H1 (cell line): ENCODE results near the gene C20orf96.
"Not testable (repeated sequence)": the region's sequence is repeated elsewhere in the genome, so short reads cannot be mapped to it uniquely, and the experiment has no call there.

ENCODE experiments used
- EP300 ChIP-seq, 2 experiments: IDR thresholded peaks; 1 replicate in 1 of 2; 2 replicates in 1 of 2; pipeline ENCODE4 v1.6.1; 2011 to 2012; ENCODE audit warnings: low read depth in 2 of 2, low read length in 2 of 2, mild to moderate bottlenecking in 2 of 2, borderline replicate concordance in 1 of 2, inconsistent platforms in 1 of 2, moderate library complexity in 1 of 2
- EZH2 ChIP-seq: fragments of 200-600 bp; sonication (generic); IDR thresholded peaks from 2 replicates; pipeline ENCODE4 v1.7.1; 2012; ENCODE audit warnings: low read depth, mild to moderate bottlenecking, moderate library complexity, low read length, inconsistent platforms; ENCODE audit not compliant: severe bottlenecking
- HDAC6 ChIP-seq: IDR thresholded peaks from one replicate; pipeline ENCODE4 v1.7.1; 2012; ENCODE audit warnings: low read depth, mild to moderate bottlenecking, inconsistent platforms, low read length, moderate library complexity
- JUND ChIP-seq: IDR thresholded peaks from 2 replicates; pipeline ENCODE4 v1.6.1; 2011; ENCODE audit warnings: mild to moderate bottlenecking, improper control_type of control experiment, low read length
- POLR2A ChIP-seq, 2 experiments: IDR thresholded peaks; 1 replicate in 1 of 2; 2 replicates in 1 of 2; pipeline ENCODE4 v1.6.1; 2011; ENCODE audit warnings: low read depth in 2 of 2, low read length in 2 of 2, mild to moderate bottlenecking in 2 of 2; ENCODE audit errors: control extremely low read depth in 1 of 2
- SIN3A ChIP-seq, 2 experiments: IDR thresholded peaks in 1 of 2; conservative IDR thresholded peaks in 1 of 2; 2 replicates each; pipeline ENCODE4 v1.6.1; 2011 to 2012; ENCODE audit warnings: low read length in 2 of 2, improper control_type of control experiment in 1 of 2, low read depth in 1 of 2, mild to moderate bottlenecking in 1 of 2
- SUZ12 ChIP-seq: fragments of 200-600 bp; sonication (generic); IDR thresholded peaks from 2 replicates; pipeline ENCODE4 v1.6.1; 2012; ENCODE audit warnings: mild to moderate bottlenecking, inconsistent platforms, low read length, moderate library complexity, mixed read lengths
- TAF1 ChIP-seq: IDR thresholded peaks from 2 replicates; pipeline ENCODE4 v1.6.1; 2011; ENCODE audit warnings: mild to moderate bottlenecking, low read depth, low read length
- TF ChIP-seq, protein P1 (sequence below), 3 experiments: IDR thresholded peaks; 1 replicate in 2 of 3; 2 replicates in 1 of 3; pipeline versions ENCODE4 v1.5.1 to v1.6.1; 2011; ENCODE audit warnings: low read length in 3 of 3, mild to moderate bottlenecking in 3 of 3, inconsistent platforms in 2 of 3, low read depth in 1 of 3, moderate library complexity in 1 of 3; ENCODE audit not compliant: insufficient read depth in 1 of 3; ENCODE audit errors: control extremely low read depth in 1 of 3
- TF ChIP-seq, protein P2 (sequence below): fragments of 300-600 bp; sonication (generic); IDR thresholded peaks from 2 replicates; pipeline ENCODE4 v1.7.1; 2012; ENCODE audit warnings: low read length, moderate library complexity, mild to moderate bottlenecking, inconsistent platforms; ENCODE audit not compliant: insufficient replicate concordance
- TF ChIP-seq, protein P3 (sequence below): IDR thresholded peaks from 2 replicates; pipeline ENCODE4 v1.6.1; 2012; ENCODE audit warnings: low read length, inconsistent platforms

DNA sequence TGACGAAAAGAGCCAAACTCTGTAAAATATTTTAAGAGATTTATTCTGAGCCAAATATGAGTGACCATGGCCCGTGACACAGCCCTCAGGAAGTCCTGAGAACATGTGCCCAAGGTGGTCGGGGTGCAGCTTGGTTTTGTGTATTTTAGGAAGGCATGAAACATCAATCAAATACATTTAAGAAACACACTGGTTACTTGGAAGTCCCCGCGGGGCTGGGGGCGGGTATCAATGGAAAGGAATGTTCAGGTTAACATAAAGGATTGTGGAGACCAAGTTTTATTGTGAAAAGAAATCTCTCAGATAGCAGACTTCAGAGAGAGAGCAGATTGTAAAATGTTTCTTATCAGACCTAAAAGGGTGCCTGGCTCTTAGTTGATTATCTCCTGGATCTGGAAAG, 37.1 kb downstream of the C20orf96 start:
- TF ChIP-seq POLR2A (IDR thresholded peaks at IDR 0.05; ENCODE audit: control extremely low read depth in 1 of 2, low read depth in 2 of 2, low read length in 2 of 2); JUND; SUZ12; TAF1; EZH2; SIN3A (conservative IDR thresholded peaks at IDR 0.05 in 1 of 2, IDR thresholded peaks at IDR 0.05 in 1 of 2; ENCODE audit: low read depth in 1 of 2, low read length in 2 of 2); HDAC6; EP300 (IDR thresholded peaks at IDR 0.05; ENCODE audit: borderline replicate concordance in 1 of 2, low read depth in 2 of 2, low read length in 2 of 2): not testable (repeated sequence)
- TF ChIP-seq, protein P1, sequence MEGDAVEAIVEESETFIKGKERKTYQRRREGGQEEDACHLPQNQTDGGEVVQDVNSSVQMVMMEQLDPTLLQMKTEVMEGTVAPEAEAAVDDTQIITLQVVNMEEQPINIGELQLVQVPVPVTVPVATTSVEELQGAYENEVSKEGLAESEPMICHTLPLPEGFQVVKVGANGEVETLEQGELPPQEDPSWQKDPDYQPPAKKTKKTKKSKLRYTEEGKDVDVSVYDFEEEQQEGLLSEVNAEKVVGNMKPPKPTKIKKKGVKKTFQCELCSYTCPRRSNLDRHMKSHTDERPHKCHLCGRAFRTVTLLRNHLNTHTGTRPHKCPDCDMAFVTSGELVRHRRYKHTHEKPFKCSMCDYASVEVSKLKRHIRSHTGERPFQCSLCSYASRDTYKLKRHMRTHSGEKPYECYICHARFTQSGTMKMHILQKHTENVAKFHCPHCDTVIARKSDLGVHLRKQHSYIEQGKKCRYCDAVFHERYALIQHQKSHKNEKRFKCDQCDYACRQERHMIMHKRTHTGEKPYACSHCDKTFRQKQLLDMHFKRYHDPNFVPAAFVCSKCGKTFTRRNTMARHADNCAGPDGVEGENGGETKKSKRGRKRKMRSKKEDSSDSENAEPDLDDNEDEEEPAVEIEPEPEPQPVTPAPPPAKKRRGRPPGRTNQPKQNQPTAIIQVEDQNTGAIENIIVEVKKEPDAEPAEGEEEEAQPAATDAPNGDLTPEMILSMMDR (IDR thresholded peaks at IDR 0.05; ENCODE audit: control extremely low read depth in 1 of 3, insufficient read depth in 1 of 3, low read depth in 1 of 3, low read length in 3 of 3) = not testable (repeated sequence)
- TF ChIP-seq, protein P2, sequence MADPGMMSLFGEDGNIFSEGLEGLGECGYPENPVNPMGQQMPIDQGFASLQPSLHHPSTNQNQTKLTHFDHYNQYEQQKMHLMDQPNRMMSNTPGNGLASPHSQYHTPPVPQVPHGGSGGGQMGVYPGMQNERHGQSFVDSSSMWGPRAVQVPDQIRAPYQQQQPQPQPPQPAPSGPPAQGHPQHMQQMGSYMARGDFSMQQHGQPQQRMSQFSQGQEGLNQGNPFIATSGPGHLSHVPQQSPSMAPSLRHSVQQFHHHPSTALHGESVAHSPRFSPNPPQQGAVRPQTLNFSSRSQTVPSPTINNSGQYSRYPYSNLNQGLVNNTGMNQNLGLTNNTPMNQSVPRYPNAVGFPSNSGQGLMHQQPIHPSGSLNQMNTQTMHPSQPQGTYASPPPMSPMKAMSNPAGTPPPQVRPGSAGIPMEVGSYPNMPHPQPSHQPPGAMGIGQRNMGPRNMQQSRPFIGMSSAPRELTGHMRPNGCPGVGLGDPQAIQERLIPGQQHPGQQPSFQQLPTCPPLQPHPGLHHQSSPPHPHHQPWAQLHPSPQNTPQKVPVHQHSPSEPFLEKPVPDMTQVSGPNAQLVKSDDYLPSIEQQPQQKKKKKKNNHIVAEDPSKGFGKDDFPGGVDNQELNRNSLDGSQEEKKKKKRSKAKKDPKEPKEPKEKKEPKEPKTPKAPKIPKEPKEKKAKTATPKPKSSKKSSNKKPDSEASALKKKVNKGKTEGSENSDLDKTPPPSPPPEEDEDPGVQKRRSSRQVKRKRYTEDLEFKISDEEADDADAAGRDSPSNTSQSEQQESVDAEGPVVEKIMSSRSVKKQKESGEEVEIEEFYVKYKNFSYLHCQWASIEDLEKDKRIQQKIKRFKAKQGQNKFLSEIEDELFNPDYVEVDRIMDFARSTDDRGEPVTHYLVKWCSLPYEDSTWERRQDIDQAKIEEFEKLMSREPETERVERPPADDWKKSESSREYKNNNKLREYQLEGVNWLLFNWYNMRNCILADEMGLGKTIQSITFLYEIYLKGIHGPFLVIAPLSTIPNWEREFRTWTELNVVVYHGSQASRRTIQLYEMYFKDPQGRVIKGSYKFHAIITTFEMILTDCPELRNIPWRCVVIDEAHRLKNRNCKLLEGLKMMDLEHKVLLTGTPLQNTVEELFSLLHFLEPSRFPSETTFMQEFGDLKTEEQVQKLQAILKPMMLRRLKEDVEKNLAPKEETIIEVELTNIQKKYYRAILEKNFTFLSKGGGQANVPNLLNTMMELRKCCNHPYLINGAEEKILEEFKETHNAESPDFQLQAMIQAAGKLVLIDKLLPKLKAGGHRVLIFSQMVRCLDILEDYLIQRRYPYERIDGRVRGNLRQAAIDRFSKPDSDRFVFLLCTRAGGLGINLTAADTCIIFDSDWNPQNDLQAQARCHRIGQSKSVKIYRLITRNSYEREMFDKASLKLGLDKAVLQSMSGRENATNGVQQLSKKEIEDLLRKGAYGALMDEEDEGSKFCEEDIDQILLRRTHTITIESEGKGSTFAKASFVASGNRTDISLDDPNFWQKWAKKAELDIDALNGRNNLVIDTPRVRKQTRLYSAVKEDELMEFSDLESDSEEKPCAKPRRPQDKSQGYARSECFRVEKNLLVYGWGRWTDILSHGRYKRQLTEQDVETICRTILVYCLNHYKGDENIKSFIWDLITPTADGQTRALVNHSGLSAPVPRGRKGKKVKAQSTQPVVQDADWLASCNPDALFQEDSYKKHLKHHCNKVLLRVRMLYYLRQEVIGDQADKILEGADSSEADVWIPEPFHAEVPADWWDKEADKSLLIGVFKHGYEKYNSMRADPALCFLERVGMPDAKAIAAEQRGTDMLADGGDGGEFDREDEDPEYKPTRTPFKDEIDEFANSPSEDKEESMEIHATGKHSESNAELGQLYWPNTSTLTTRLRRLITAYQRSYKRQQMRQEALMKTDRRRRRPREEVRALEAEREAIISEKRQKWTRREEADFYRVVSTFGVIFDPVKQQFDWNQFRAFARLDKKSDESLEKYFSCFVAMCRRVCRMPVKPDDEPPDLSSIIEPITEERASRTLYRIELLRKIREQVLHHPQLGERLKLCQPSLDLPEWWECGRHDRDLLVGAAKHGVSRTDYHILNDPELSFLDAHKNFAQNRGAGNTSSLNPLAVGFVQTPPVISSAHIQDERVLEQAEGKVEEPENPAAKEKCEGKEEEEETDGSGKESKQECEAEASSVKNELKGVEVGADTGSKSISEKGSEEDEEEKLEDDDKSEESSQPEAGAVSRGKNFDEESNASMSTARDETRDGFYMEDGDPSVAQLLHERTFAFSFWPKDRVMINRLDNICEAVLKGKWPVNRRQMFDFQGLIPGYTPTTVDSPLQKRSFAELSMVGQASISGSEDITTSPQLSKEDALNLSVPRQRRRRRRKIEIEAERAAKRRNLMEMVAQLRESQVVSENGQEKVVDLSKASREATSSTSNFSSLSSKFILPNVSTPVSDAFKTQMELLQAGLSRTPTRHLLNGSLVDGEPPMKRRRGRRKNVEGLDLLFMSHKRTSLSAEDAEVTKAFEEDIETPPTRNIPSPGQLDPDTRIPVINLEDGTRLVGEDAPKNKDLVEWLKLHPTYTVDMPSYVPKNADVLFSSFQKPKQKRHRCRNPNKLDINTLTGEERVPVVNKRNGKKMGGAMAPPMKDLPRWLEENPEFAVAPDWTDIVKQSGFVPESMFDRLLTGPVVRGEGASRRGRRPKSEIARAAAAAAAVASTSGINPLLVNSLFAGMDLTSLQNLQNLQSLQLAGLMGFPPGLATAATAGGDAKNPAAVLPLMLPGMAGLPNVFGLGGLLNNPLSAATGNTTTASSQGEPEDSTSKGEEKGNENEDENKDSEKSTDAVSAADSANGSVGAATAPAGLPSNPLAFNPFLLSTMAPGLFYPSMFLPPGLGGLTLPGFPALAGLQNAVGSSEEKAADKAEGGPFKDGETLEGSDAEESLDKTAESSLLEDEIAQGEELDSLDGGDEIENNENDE = not testable (repeated sequence)
- TF ChIP-seq, protein P3, sequence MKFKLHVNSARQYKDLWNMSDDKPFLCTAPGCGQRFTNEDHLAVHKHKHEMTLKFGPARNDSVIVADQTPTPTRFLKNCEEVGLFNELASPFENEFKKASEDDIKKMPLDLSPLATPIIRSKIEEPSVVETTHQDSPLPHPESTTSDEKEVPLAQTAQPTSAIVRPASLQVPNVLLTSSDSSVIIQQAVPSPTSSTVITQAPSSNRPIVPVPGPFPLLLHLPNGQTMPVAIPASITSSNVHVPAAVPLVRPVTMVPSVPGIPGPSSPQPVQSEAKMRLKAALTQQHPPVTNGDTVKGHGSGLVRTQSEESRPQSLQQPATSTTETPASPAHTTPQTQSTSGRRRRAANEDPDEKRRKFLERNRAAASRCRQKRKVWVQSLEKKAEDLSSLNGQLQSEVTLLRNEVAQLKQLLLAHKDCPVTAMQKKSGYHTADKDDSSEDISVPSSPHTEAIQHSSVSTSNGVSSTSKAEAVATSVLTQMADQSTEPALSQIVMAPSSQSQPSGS = not testable (repeated sequence)
